Liver (tissue), 9 donors: Measurements from ENCODE around the gene TUBB4B. TPM values are rescaled to one million over a fixed set of nuclear protein-coding genes. Genes with fewer than 3 reads are reported as not detected.

Source experiments
- DNase-seq: peaks from one replicate; pipeline ENCODE4 v3.0.0-alpha.2; 2017; ENCODE audit warnings: low spot score
- H3K27ac ChIP-seq, 2 donors: one replicate each; pipeline ENCODE4 v1.7.0; 2013; ENCODE audit warnings: inconsistent platforms in 2 of 2, low read length in 2 of 2, control low read depth in 1 of 2, low read depth in 1 of 2, mild to moderate bottlenecking in 1 of 2
- H3K27me3 ChIP-seq, 4 donors: one replicate each; pipeline versions ENCODE4 v1.6.1 to v1.7.0; 2013; ENCODE audit warnings: low read length in 3 of 4, inconsistent platforms in 1 of 4, mild to moderate bottlenecking in 1 of 4, moderate library complexity in 1 of 4; ENCODE audit not compliant: control insufficient read depth in 4 of 4, insufficient read depth in 4 of 4
- H3K36me3 ChIP-seq, 4 donors: one replicate each; pipeline versions ENCODE4 v1.6.1 to v1.7.0; 2013; ENCODE audit warnings: low read length in 3 of 4, mild to moderate bottlenecking in 3 of 4, low read depth in 1 of 4, moderate library complexity in 1 of 4; ENCODE audit not compliant: control insufficient read depth in 4 of 4, insufficient read depth in 3 of 4
- H3K4me1 ChIP-seq, 4 donors: one replicate each; pipeline versions ENCODE4 v1.6.1 to v1.7.0; 2013; ENCODE audit warnings: low read length in 3 of 4, mild to moderate bottlenecking in 3 of 4, moderate library complexity in 1 of 4; ENCODE audit not compliant: control insufficient read depth in 4 of 4, insufficient read depth in 4 of 4
- H3K4me3 ChIP-seq, 3 donors: one replicate each; pipeline versions ENCODE4 v1.6.1 to v1.7.0; 2013; ENCODE audit warnings: low read length in 3 of 3, control low read depth in 1 of 3, low read depth in 1 of 3, mild to moderate bottlenecking in 1 of 3
- H3K9ac ChIP-seq, 2 donors: one replicate each; pipeline ENCODE4 v1.7.0; 2013; ENCODE audit warnings: low read length in 2 of 2, mild to moderate bottlenecking in 2 of 2, moderate library complexity in 2 of 2, control low read depth in 1 of 2, low read depth in 1 of 2
- H3K9me3 ChIP-seq, 4 donors: one replicate each; pipeline versions ENCODE4 v1.6.1 to v1.7.0; 2013; ENCODE audit warnings: low read length in 3 of 4; ENCODE audit not compliant: control insufficient read depth in 4 of 4
- EGR1 ChIP-seq, 2 donors: IDR thresholded peaks; 2 replicates each; pipeline ENCODE4 v1.6.1; 2016 to 2018; ENCODE audit warnings: antibody characterized with exemption in 2 of 2, low read depth in 2 of 2
- FOXA1 ChIP-seq: IDR thresholded peaks from 2 replicates; pipeline ENCODE4 v1.6.1; 2016; ENCODE audit warnings: antibody characterized with exemption
- FOXA2 ChIP-seq: IDR thresholded peaks from 2 replicates; pipeline ENCODE4 v1.6.1; 2016; ENCODE audit warnings: antibody characterized with exemption
- GABPA ChIP-seq, 2 donors: IDR thresholded peaks in 1 of 2; conservative IDR thresholded peaks in 1 of 2; 2 replicates each; pipeline ENCODE4 v1.6.1; 2016; ENCODE audit warnings: antibody characterized with exemption in 2 of 2, mild to moderate bottlenecking in 1 of 2, moderate library complexity in 1 of 2
- HNF4A ChIP-seq, 2 donors: conservative IDR thresholded peaks; 2 replicates each; pipeline ENCODE4 v1.6.1; 2016; ENCODE audit warnings: antibody characterized with exemption in 2 of 2, mild to moderate bottlenecking in 2 of 2
- HNF4G ChIP-seq: IDR thresholded peaks from 2 replicates; pipeline ENCODE4 v1.6.1; 2016; ENCODE audit warnings: antibody characterized with exemption
- JUND ChIP-seq, 2 donors: IDR thresholded peaks; 2 replicates each; pipeline ENCODE4 v1.6.1; 2016; ENCODE audit warnings: antibody characterized with exemption in 2 of 2
- NR2F2 ChIP-seq: IDR thresholded peaks from 2 replicates; pipeline ENCODE4 v1.6.1; 2016; ENCODE audit warnings: antibody characterized with exemption
- RAD21 ChIP-seq, 2 donors: IDR thresholded peaks; 2 replicates each; pipeline ENCODE4 v1.6.1; 2016; ENCODE audit warnings: antibody characterized with exemption in 2 of 2, mild to moderate bottlenecking in 2 of 2
- RXRA ChIP-seq, 2 donors: IDR thresholded peaks; 2 replicates each; pipeline ENCODE4 v1.6.1; 2017 to 2018; ENCODE audit warnings: antibody characterized with exemption in 2 of 2, mild to moderate bottlenecking in 1 of 2
- SP1 ChIP-seq: IDR thresholded peaks from 2 replicates; pipeline ENCODE4 v1.6.1; 2018; ENCODE audit warnings: antibody characterized with exemption, mild to moderate bottlenecking
- TAF1 ChIP-seq: conservative IDR thresholded peaks from 2 replicates; pipeline ENCODE4 v1.6.1; 2016; ENCODE audit warnings: antibody characterized with exemption, mild to moderate bottlenecking
- YY1 ChIP-seq: IDR thresholded peaks from 2 replicates; pipeline ENCODE4 v1.6.1; 2016; ENCODE audit warnings: antibody characterized with exemption, mild to moderate bottlenecking
- WGBS: extraction: QIAGEN DNeasy Blood & Tissue Kit; methylation state at CpG from one replicate; pipeline ENCODE4 v1.1.7; 2013; 5-methylcytosine and 5-hydroxymethylcytosine counted together
- polyA plus RNA-seq, 2 donors: library from polyadenylated mRNA; stranded (reverse) in 1 of 2; unstranded in 1 of 2; fragments of 200-250 nt in 1 of 2; fragments of >200 nt in 1 of 2; fragmentation: Nextera tagmentation in 1 of 2; extraction: Ambion mirVana in 1 of 2; gene quantifications; one replicate each; pipeline versions ENCODE4 v1.2.1 to v1.2.3, GENCODE V29; 2013 to 2015
- total RNA-seq, 2 donors: library from RNA; depleted of rRNA; stranded (reverse); fragments of >200 nt; gene quantifications; one replicate each; pipeline ENCODE4 v1.2.3, GENCODE V29; 2014
- TF ChIP-seq, protein P1 (sequence below): IDR thresholded peaks from 2 replicates; pipeline ENCODE4 v1.6.1; 2016; ENCODE audit warnings: antibody characterized with exemption
- TF ChIP-seq, protein P2 (sequence below): IDR thresholded peaks from 2 replicates; pipeline ENCODE4 v1.6.1; 2016; ENCODE audit warnings: antibody characterized with exemption
- TF ChIP-seq, protein P3 (sequence below): IDR thresholded peaks from 2 replicates; pipeline ENCODE4 v1.6.1; 2016; ENCODE audit warnings: antibody characterized with exemption, mild to moderate bottlenecking
- TF ChIP-seq, protein P4 (sequence below): fragments of 150-350 bp; IDR thresholded peaks from 2 replicates; pipeline ENCODE4 v1.5.1; 2017; ENCODE audit warnings: improper control_type of control experiment, low read depth, low read length; ENCODE audit not compliant: missing input control
- TF ChIP-seq, protein P5 (sequence below): IDR thresholded peaks from 2 replicates; pipeline ENCODE4 v1.6.1; 2016; ENCODE audit warnings: antibody characterized with exemption
- donor health status: healthy.
- donor health status: healthy.
- donor health status: healthy.
- donor health status: healthy.
- donor health status: healthy.

The TUBB4B gene
- total and polyA plus RNA-seq, 4 donors: 173 to 199 (median 185) TPM

DNA sequence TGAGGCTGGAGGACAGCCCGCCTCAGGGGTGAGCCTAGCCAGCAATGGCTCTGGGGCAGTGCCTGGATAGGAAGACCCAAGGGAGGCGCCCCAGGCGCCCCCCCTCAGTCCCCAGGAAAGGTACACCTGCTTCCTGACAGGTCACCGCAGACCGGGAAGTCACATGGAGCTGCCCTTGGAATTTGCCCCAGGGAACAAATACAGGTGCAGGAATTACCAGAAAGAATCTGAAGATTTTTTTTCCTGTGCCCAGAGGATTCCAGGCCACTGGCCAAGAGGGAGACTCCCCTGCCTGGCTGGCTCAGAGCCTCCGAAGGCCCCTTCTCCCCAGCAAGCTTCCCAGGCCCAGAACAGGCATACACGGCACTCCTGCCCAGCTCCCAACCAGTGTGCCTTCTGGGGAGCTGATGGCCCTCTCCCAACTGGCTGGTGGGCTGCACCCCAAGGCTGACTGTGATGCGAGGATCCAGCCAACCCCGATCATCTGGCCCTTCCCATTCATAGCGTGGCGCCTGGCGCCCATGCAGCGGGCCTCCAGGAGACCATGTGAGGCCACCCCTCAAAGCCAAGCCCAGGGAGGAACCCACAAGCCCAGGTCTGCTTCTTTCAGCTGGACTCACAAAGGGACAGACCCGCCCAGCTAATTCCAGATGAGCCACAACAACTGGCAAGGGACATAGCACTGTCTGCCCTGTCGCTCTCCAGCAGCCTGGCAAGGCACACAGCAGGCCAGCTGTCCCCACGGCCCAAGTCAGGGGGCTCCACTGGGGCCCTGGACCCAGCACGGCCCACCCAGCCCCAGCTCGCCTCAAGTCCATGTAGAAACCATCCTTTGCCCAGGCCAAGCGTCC lies 42.8 kb upstream of the TUBB4B start (continued):
- TF ChIP-seq GABPA (IDR thresholded peaks at IDR 0.05 in 1 of 2, conservative IDR thresholded peaks at IDR 0.05 in 1 of 2) (peak in 1 of 2 donors; percentile 67), EGR1 (IDR thresholded peaks at IDR 0.05; ENCODE audit: low read depth in 2 of 2) (peak; percentile 21 to 54), JUND (IDR thresholded peaks at IDR 0.05) (peak in 1 of 2 donors; percentile 54), RXRA (IDR thresholded peaks at IDR 0.05) (peak; percentile 78 to 86), FOXA2 (peak; percentile 27), FOXA1 (no peak), NR2F2 (peak; percentile 50)
- TF ChIP-seq, protein P1, sequence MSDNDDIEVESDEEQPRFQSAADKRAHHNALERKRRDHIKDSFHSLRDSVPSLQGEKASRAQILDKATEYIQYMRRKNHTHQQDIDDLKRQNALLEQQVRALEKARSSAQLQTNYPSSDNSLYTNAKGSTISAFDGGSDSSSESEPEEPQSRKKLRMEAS: peak; percentile 94
- TF ChIP-seq, protein P2, sequence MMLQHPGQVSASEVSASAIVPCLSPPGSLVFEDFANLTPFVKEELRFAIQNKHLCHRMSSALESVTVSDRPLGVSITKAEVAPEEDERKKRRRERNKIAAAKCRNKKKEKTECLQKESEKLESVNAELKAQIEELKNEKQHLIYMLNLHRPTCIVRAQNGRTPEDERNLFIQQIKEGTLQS: no peak

DNA sequence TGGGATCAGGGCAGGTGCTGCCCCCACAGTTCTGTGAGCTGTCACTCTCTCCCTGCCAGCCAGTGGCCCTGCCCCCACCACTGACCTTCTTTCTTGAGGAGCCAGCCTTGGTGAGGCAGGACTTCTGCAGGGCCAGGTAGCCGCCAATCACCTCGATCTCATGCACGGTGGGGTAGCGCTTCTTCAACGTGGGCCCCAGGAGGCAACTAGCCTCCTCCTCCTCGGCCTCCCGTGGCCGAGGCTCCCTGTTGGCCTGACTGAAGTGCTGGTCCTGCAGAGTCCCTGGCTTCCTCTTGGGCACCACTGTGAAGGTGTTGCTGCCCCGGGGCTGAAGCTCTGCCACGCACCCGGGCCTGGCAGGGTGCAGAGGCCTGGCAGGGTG lies 42.2 kb upstream of the TUBB4B start:
- no peaks in the 10 kb centered on the region for H3K27me3 ChIP-seq
- no peaks in the 10 kb centered on the region for H3K9me3 ChIP-seq
- peak overlapping the region; percentile 81 to 84 for H3K27ac ChIP-seq
- peak overlapping the region in 1 of 2 donors; percentile 66 for H3K9ac ChIP-seq
- TF ChIP-seq HNF4G (no peak), EGR1 (IDR thresholded peaks at IDR 0.05; ENCODE audit: low read depth in 2 of 2) (no peak), RXRA (IDR thresholded peaks at IDR 0.05) (no peak), JUND (IDR thresholded peaks at IDR 0.05) (no peak), GABPA (IDR thresholded peaks at IDR 0.05 in 1 of 2, conservative IDR thresholded peaks at IDR 0.05 in 1 of 2) (no peak), SP1 (no peak), TAF1 (no peak), NR2F2 (no peak), FOXA1 (no peak), HNF4A (conservative IDR thresholded peaks at IDR 0.05) (no peak), FOXA2 (no peak), RAD21 (IDR thresholded peaks at IDR 0.05) (no peak), YY1 (no peak)
- TF ChIP-seq, protein P3, sequence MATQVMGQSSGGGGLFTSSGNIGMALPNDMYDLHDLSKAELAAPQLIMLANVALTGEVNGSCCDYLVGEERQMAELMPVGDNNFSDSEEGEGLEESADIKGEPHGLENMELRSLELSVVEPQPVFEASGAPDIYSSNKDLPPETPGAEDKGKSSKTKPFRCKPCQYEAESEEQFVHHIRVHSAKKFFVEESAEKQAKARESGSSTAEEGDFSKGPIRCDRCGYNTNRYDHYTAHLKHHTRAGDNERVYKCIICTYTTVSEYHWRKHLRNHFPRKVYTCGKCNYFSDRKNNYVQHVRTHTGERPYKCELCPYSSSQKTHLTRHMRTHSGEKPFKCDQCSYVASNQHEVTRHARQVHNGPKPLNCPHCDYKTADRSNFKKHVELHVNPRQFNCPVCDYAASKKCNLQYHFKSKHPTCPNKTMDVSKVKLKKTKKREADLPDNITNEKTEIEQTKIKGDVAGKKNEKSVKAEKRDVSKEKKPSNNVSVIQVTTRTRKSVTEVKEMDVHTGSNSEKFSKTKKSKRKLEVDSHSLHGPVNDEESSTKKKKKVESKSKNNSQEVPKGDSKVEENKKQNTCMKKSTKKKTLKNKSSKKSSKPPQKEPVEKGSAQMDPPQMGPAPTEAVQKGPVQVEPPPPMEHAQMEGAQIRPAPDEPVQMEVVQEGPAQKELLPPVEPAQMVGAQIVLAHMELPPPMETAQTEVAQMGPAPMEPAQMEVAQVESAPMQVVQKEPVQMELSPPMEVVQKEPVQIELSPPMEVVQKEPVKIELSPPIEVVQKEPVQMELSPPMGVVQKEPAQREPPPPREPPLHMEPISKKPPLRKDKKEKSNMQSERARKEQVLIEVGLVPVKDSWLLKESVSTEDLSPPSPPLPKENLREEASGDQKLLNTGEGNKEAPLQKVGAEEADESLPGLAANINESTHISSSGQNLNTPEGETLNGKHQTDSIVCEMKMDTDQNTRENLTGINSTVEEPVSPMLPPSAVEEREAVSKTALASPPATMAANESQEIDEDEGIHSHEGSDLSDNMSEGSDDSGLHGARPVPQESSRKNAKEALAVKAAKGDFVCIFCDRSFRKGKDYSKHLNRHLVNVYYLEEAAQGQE: no peak
- TF ChIP-seq, protein P4, sequence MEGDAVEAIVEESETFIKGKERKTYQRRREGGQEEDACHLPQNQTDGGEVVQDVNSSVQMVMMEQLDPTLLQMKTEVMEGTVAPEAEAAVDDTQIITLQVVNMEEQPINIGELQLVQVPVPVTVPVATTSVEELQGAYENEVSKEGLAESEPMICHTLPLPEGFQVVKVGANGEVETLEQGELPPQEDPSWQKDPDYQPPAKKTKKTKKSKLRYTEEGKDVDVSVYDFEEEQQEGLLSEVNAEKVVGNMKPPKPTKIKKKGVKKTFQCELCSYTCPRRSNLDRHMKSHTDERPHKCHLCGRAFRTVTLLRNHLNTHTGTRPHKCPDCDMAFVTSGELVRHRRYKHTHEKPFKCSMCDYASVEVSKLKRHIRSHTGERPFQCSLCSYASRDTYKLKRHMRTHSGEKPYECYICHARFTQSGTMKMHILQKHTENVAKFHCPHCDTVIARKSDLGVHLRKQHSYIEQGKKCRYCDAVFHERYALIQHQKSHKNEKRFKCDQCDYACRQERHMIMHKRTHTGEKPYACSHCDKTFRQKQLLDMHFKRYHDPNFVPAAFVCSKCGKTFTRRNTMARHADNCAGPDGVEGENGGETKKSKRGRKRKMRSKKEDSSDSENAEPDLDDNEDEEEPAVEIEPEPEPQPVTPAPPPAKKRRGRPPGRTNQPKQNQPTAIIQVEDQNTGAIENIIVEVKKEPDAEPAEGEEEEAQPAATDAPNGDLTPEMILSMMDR: no peak
- TF ChIP-seq, protein P5, sequence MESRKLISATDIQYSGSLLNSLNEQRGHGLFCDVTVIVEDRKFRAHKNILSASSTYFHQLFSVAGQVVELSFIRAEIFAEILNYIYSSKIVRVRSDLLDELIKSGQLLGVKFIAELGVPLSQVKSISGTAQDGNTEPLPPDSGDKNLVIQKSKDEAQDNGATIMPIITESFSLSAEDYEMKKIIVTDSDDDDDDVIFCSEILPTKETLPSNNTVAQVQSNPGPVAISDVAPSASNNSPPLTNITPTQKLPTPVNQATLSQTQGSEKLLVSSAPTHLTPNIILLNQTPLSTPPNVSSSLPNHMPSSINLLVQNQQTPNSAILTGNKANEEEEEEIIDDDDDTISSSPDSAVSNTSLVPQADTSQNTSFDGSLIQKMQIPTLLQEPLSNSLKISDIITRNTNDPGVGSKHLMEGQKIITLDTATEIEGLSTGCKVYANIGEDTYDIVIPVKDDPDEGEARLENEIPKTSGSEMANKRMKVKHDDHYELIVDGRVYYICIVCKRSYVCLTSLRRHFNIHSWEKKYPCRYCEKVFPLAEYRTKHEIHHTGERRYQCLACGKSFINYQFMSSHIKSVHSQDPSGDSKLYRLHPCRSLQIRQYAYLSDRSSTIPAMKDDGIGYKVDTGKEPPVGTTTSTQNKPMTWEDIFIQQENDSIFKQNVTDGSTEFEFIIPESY: no peak
- TF ChIP-seq, protein P1: no peak
- TF ChIP-seq, protein P2: no peak
- 39% methylated on average over 11 of the region's 11 CpGs for WGBS
- H3K36me3 ChIP-seq: no peaks in the 10 kb centered on the region
- peak overlapping the region; percentile 66 to 90 (median 66) for H3K4me3 ChIP-seq
- no peak for DNase-seq
- H3K4me1 ChIP-seq: peaks cover 34 to 89% (median 75%) of the 10 kb centered on the region in 4 donors
